Superior temporal gyrus (tissue), 1 donor: ENCODE results near the gene NOS1.
"Not testable (repeated sequence)": the region's sequence is repeated elsewhere in the genome, so short reads cannot be mapped to it uniquely, and the experiment has no call there.

ENCODE experiments used
- DNase-seq: peaks from one replicate; pipeline ENCODE4 v3.0.0-alpha.2; 2016; ENCODE audit errors: extremely low spot score

NOS1 gene

DNA sequence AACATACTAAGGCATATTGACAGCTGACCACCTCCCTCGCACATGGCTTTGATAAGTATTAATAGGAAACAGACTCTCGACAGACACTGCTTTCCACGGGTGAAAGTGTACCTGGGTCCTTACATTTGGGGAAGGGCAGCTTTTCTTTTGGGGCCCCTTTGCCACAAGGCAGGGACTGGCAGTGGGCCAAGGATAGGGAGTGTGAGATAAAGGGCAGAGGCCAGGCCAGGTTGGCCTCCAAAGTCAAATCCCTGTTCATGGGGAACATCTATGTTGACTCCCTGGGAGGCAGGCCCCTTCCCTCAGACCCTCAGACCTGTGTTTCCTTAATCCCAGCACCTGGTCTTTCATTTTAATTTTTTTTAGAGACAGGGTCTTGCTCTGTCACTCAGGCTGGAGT lies 151.8 kb downstream of the NOS1 start:
- no peak for DNase-seq

DNA sequence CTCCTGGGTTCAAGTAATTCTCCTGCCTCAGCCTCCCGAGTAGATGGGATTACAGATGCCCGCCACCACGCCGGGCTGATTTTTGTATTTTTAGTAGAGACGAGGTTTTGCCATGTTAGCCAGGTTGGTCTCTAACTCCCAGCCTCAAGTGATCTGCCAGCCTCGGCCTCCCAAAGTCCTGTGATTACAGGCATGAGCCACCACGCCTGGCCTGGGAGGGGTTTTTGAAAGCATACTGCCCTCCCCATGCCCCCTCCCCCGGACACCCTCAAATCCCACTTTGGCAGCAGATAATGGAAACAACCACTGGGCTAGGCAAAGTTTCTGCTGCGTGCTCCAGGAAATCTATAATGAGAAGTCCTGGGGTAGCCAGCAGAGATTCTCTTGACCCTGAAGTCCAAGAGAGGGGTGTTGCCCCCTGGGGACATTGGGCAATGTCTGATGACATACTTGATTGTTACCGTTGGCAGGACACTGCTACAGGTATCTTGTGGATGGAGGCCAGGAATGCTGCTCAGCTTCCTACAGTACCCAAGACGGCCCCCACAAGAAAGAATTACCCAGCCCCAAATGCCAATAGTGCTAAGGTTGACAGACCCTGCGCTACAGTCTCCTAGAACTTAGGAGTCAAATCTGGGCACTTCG lies 152.5 kb downstream of the NOS1 start:
- no peak for DNase-seq

DNA sequence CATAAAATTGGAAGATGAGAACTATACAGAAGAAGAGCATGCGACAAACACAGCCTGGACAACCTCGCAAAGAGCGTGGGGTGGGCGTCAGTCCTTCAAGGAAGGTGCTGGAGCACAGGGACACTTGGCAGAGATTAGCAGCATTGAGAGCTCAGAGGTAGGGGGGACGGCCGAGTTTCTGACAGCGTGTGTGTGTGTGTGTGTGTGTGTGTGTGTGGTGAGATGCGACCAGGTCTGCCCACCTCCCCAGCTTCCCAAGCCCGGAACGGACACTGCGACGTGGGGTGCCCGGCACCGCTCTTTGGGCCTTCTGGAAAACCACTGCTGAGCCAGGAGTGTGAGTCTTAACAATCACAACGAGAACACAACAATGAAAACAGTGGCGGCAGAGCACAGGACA lies 153.2 kb downstream of the NOS1 start:
- DNase-seq, result no peak

- DNase-seq, result no peak
Measured at GRCh38 chr12:117207675-117208074, 153.8 kb downstream of the NOS1 start.

- no peak for DNase-seq
Measured at GRCh38 chr12:117202556-117202955, 158.9 kb downstream of the NOS1 start.

GRCh38 chr12:117202033-117202432 lies 159.4 kb downstream of the NOS1 start:
- DNase-seq, result no peak

DNA sequence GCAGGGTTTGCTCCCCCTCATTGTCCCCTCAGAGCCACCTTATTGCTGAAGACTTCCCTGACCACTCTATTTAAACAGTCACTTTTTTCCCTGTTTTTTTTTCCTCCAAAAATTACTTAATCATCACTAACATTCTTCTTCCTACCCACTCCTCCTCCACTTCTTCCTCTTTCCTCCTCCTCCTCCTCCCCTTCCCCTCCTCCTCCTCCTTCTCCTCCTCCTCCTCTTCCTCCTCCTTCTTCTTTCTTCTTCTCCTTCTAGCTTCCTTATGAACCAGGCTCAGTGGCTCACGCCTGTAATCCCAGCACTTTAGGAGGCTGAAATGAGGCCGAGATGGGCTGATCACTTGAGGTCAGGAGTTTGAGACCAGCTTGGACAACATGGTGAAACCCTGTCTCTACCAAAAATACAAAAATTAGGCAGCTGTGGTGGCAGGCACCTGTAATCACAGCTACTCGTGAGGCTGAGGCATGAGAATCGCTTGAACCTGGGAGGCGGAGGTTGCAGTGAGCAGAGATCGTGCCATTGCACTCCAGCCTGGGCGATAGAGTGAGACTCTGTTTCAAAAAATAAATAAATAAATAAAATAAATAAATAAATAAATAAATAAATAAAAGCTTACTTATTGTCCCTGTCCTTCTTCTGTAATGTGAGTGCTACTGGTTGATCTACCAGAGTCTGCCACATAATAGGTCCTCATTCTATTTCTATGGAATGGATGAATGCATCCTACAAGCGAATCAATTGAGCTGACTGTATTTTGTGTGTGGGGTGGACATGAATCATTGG lies 161.3 kb downstream of the NOS1 start:
- DNase-seq, result not testable (repeated sequence)

DNA sequence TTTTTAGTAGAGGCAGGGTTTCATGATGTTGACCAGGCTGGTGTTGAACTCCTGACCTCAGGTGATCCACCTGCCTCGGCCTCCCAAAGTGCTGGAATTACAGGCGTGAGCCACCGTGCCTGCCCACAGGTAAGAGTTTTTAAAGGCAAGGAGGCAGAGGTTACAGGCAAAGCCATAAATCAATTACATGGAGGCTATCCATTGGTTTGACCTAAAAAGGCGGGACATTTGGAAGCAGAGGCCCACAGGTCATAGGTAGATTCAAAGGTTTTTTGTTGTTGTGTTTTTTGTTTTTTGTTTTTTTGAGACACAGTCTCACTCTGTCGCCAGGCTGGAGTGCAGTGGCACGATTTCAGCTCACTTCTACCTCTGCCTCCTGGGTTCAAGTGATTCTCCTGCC lies 165.1 kb downstream of the NOS1 start:
- DNase-seq, result not testable (repeated sequence)

GRCh38 chr12:117195027-117195426 lies 166.4 kb downstream of the NOS1 start:
- DNase-seq, result not testable (repeated sequence)

DNA sequence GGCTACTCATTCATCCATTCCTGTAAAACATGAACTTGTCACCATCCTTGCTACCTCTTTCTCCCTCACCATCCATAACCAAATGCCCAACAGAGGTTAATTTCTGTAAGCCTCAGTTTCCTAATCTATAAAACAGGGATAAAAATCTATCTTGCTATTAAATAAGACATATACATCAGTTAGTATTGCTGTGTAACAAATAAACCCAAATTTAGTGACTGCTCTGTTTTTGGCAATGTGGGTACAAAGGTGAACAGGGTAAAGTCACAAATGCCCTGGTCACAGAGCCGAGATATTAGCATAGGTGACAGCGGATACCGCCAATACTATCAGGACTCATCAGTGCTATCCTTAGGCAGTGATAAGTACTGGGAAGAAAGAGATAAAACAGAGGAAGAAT lies 167.5 kb downstream of the NOS1 start:
- no peak for DNase-seq

DNA sequence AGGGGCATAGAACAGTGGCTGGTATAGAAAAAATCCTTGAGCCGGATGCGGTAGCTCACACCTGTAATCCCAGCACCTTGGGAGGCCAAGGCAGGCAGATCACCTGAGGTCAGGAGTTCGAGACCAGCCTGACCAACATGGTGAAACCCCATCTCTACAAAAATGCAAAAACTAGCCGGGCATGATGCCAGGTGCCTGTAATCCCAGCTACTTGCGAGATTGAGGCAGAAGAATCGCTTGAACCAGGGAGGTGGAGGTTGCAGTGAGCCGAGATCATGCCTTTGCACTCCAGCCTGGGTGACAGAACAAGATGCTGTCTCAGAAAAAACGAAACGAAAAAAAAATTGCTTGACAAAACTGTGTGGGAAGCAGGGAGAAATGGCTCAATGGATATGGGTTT lies 168.8 kb downstream of the NOS1 start:
- DNase-seq, result not testable (repeated sequence)

DNA sequence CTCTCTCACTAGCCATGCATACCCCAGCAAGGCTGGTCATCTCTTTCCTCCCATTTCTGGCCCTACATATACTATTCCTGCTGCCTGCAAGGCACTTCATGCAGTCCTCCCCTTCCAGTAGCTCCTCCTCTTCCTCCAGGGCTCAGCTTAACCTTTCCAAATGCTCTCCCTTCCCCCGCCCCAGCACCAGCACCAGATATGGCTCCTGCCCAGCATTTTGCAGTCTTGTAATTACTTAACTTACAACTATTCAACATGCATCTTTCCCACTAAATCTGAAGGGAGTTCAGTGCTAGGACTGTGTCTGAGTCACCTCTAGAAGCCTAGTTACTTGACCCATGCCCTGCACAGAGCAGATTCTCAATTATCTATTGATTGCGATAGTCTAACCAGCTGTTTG lies 169.4 kb downstream of the NOS1 start:
- no peak for DNase-seq

DNA sequence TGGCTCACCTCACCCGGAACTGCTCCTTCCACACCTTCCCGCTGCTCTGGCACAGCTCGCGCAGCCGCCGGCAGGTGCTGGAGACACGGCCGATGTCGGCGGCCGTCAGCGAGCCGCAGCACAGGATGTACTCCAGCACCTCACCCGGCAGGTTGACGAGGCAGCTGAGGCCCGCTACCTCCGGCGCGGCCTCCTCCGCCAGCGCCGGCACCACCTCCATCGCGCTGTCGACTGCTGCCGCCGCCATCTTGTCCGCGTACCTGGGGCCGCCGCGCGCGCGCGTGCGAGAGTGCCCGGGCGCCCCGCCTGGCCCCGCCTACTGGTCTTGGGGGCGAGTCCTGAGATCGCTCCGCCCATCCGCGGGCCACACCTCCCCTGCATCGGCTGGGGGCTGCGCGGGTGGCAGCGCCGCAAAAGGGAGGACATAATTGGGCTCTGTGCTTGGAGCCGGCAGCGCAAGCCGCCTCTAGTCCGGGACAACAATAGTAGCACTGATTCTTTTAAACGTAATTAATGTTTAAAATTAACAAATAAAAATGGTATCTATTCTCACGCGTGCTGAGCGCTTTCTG lies 171.1 kb downstream of the NOS1 start, which contains the start of gene FBXO21:
Gene FBXO21 (minus strand): TSS at position 261 of the 572 bp plus-strand sequence. CDS start 14 bp downstream, at position 247.
- peak; percentile 92 for DNase-seq

GRCh38 chr12:117189725-117190209 lies 171.7 kb downstream of the NOS1 start:
- DNase-seq, result no peak

- DNase-seq, result peak; percentile 81
Measured at GRCh38 chr12:117188961-117189724, 172.3 kb downstream of the NOS1 start.

GRCh38 chr12:117188121-117188665 lies 173.2 kb downstream of the NOS1 start:
- no peak for DNase-seq

DNA sequence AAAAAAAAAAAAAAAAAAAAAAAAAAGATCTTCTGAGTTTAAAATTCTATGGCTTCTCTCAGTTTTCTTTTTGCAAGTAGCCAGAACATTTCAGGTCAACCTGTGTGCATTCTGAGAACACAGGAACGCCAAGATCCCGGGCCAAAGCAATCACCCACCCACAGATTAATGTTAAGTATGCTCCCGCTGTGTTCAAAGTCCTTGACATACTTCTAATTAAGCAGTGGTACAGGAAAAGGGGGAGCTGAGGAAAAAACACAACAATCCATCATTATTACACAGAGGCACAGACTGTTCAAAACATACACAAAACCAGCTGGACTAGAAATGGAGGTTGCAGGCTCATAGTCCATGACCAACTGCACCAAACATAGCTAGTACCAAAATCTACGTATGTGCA lies 174.0 kb downstream of the NOS1 start:
- DNase-seq, result peak; percentile 31

- DNase-seq, result no peak
Measured at GRCh38 chr12:117182866-117183265, 178.6 kb downstream of the NOS1 start.

DNA sequence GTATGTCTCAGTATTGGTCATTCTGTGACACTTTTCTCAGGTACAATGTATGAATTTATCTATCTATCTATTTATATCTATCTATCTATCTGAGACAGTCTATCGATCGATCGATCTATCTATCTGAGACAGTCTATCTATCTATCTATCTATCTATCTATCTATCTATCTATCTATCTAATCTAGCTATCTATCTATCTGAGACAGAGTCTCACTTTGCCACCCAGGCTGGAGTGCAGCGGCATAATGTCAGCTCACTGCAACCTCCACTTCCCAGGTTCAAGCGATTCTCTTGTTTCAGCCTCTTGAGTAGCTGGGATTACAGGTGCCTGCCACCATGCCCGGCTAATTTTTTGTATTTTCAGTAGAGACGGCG lies 180.0 kb downstream of the NOS1 start:
- DNase-seq, result not testable (repeated sequence)

- no peak for DNase-seq
Measured at GRCh38 chr12:117180758-117181467, 180.5 kb downstream of the NOS1 start.

- DNase-seq, result no peak
Measured at GRCh38 chr12:117178745-117179144, 182.7 kb downstream of the NOS1 start.
